GM19372 (cell line): Measurements from ENCODE around the gene CFAP61.
"Not testable (repeated sequence)": the region's sequence is repeated elsewhere in the genome, so short reads cannot be mapped to it uniquely, and the experiment has no call there.

Source experiments
- ATAC-seq: cut with Tn5 transposase; IDR thresholded peaks from one replicate; pipeline ENCODE4 v1.9.1; 2021; ENCODE audit warnings: mild to moderate bottlenecking, low read depth, moderate library complexity; ENCODE audit not compliant: unreplicated experiment

Gene CFAP61

GRCh38 chr20:20225325-20226043, 173.2 kb downstream of the CFAP61 start:
- no peak for ATAC-seq

- ATAC-seq, result no peak
Observed at GRCh38 chr20:20226554-20226953, 174.2 kb downstream of the CFAP61 start.

- ATAC-seq, result no peak
Observed at GRCh38 chr20:20227013-20227571, 174.8 kb downstream of the CFAP61 start.

- no peak for ATAC-seq
Observed at GRCh38 chr20:20228351-20228750, 176.0 kb downstream of the CFAP61 start.

- ATAC-seq, result no peak
Observed at GRCh38 chr20:20229595-20229994, 177.3 kb downstream of the CFAP61 start.

- ATAC-seq, result no peak
Observed at GRCh38 chr20:20230741-20231140, 178.4 kb downstream of the CFAP61 start.

GRCh38 chr20:20231528-20232298, 179.4 kb downstream of the CFAP61 start:
- no peak for ATAC-seq

- peak; percentile 77 for ATAC-seq
Observed at GRCh38 chr20:20233041-20233514, 180.7 kb downstream of the CFAP61 start.

- no peak for ATAC-seq
Observed at GRCh38 chr20:20235681-20236080, 183.3 kb downstream of the CFAP61 start.

- peak; percentile 40 for ATAC-seq
Observed at GRCh38 chr20:20237093-20237959, 185.0 kb downstream of the CFAP61 start.

- ATAC-seq, result no peak
Observed at GRCh38 chr20:20241976-20242375, 189.6 kb downstream of the CFAP61 start.

- not testable (repeated sequence) for ATAC-seq
Observed at GRCh38 chr20:20244384-20244783, 192.1 kb downstream of the CFAP61 start.

GRCh38 chr20:20246996-20247633, 194.8 kb downstream of the CFAP61 start:
- ATAC-seq, result no peak

- no peak for ATAC-seq
Observed at GRCh38 chr20:20248620-20249200, 196.4 kb downstream of the CFAP61 start.

GRCh38 chr20:20251317-20251716, 199.0 kb downstream of the CFAP61 start:
- ATAC-seq, result no peak

GRCh38 chr20:20251836-20252235, 199.5 kb downstream of the CFAP61 start:
- ATAC-seq, result no peak

- ATAC-seq, result no peak
Observed at GRCh38 chr20:20253039-20253743, 200.9 kb downstream of the CFAP61 start.

- ATAC-seq, result no peak
Observed at GRCh38 chr20:20253744-20254330, 201.5 kb downstream of the CFAP61 start.

GRCh38 chr20:20255099-20255498, 202.8 kb downstream of the CFAP61 start:
- ATAC-seq, result no peak
